A673 (cell line): Measurements from ENCODE around the gene GJD3.

Source experiments
- CTCF ChIP-seq: fragments of 300-800, 200-600 bp; sonication (generic); conservative IDR thresholded peaks from 2 replicates; pipeline ENCODE4 v1.5.1; 2017; ENCODE audit warnings: low read depth, mild to moderate bottlenecking, antibody characterized with exemption, low read length, moderate library complexity, mixed read lengths
- EZH2 ChIP-seq: fragments of 200-600 bp; sonication (generic); IDR thresholded peaks from 2 replicates; pipeline ENCODE4 v1.6.1; 2017; ENCODE audit warnings: borderline replicate concordance, low read depth, mild to moderate bottlenecking, mixed read lengths, antibody characterized with exemption, low read length; ENCODE audit not compliant: poor library complexity, severe bottlenecking

- TF ChIP-seq CTCF (no peak), EZH2 (no peak)
Observed at GRCh38 chr17:40407460-40407859, 42.9 kb upstream of the GJD3 start.
